NAMALWA (cell line): ENCODE results near the gene B3GNT4.
"Not testable (repeated sequence)": the region's sequence is repeated elsewhere in the genome, so short reads cannot be mapped to it uniquely, and the experiment has no call there.

Experiments used
- DNase-seq: peaks from one replicate; pipeline ENCODE4 v3.0.0-alpha.2; 2015; ENCODE audit warnings: low spot score

Gene B3GNT4

GRCh38 chr12:122216445-122216844 is 12.9 kb downstream of the B3GNT4 start:
- no peak for DNase-seq

GRCh38 chr12:122225683-122226365 is 22.3 kb downstream of the B3GNT4 start, which contains the start of gene DIABLO:
Gene DIABLO, minus strand, starts transcription at chr12:122226052. Its CDS starts 38 bp downstream, at chr12:122226014.
- peak; percentile 99 for DNase-seq

- DNase-seq = no peak
Measured at GRCh38 chr12:122226366-122227125, 23.0 kb downstream of the B3GNT4 start.

GRCh38 chr12:122227341-122227740 is 23.8 kb downstream of the B3GNT4 start:
- DNase-seq = no peak

- no peak for DNase-seq
Measured at GRCh38 chr12:122228092-122228491, 24.6 kb downstream of the B3GNT4 start.

- DNase-seq = no peak
Measured at GRCh38 chr12:122230798-122231197, 27.3 kb downstream of the B3GNT4 start.

- no peak for DNase-seq
Measured at GRCh38 chr12:122232691-122233090, 29.2 kb downstream of the B3GNT4 start.

GRCh38 chr12:122235741-122236140 is 32.2 kb downstream of the B3GNT4 start:
- no peak for DNase-seq

GRCh38 chr12:122238861-122239260 is 35.4 kb downstream of the B3GNT4 start:
- no peak for DNase-seq

GRCh38 chr12:122243965-122244364 is 40.5 kb downstream of the B3GNT4 start:
- no peak for DNase-seq

- no peak for DNase-seq
Measured at GRCh38 chr12:122244565-122245371, 41.3 kb downstream of the B3GNT4 start.

- no peak for DNase-seq
Measured at GRCh38 chr12:122245553-122245952, 42.0 kb downstream of the B3GNT4 start.

- DNase-seq = no peak
Measured at GRCh38 chr12:122250047-122250446, 46.5 kb downstream of the B3GNT4 start.

- DNase-seq = no peak
Measured at GRCh38 chr12:122250536-122250935, 47.0 kb downstream of the B3GNT4 start.

- not testable (repeated sequence) for DNase-seq
Measured at GRCh38 chr12:122258462-122258861, 55.0 kb downstream of the B3GNT4 start.
